NCI-H446 treated with DMSO at 0.1 percent for 48 hours (cell line): ENCODE measurements around the gene GLP1R.
A peak's percentile ranks its signal among the peaks of the same experiment; 100 is the strongest.

Experiments used
- DNase-seq: peaks from one replicate; lab custom pipeline; 2025; lab: John Stamatoyannopoulos, UW

The GLP1R gene

DNA sequence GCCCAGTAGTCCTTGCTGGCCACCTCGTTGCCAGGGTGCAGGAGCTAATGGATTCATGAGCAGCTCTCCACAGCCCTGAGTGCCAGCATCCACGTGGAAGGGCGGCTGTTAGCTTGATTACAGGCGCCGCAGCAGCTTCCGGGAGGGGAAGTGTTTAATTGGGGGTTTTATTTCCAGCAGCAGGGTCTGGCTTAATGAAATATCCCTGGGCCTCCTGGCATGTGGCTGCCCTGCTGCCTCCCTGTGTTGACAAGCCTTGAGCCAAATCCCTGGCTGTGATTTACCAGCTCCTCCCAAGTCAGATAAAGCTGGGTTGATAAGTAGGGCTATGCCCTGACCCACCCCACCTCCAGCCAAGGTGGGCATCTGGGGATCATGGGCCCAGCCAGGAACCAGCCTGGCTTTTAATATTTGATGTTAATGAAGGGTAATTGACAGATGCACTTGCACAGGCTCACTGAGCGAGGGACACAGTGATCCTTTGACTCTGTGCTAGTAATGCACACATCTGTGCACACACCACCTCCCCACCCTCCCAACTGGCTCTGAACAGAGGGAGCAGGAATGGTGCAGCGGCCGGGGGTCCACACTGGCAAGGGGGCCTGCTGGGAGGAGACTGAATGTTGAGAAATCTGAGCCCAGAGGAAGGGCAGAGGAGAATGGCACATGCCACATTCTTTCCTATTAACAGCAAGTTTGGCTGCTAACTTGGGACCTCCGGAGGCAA is 13.6 kb downstream of the GLP1R start:
- DNase-seq, result no peak

- no peak for DNase-seq
These were observed 14.9 kb downstream of the GLP1R start for GRCh38 chr6:39063526-39063925.

DNA sequence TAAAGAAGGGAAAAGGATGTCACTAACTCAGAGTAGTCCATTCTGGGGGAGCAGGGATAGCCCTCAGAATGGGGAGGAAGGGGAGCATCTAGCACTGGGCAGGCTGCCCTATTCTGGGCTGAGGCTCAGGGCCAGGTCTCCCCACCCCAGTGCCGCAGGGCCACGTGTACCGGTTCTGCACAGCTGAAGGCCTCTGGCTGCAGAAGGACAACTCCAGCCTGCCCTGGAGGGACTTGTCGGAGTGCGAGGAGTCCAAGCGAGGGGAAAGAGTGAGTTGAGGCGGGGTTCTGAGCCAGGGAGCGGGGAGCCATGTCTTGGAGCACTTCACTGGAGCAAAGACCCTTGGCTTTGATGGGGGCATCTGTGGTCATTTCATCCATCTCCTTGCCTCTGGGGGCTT is 17.0 kb downstream of the GLP1R start:
- DNase-seq, result no peak

GRCh38 chr6:39068391-39068790 is 19.8 kb downstream of the GLP1R start:
- no peak for DNase-seq

DNA sequence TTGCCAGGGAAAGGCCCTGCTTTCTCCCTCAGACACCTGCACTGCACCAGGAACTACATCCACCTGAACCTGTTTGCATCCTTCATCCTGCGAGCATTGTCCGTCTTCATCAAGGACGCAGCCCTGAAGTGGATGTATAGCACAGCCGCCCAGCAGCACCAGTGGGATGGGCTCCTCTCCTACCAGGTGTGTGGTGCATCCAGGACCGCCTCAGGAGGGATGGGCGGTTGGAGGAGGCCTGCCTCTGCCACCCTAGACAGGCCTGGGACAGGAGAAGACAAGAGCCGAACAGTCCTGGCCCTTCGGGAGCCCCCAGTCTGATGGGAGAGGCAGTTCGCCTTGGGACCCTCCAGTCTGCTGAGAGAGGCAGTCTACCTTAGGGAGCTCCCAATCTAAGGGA is 24.2 kb downstream of the GLP1R start:
- no peak for DNase-seq

- no peak for DNase-seq
These were observed 25.1 kb downstream of the GLP1R start for GRCh38 chr6:39073471-39074355.

GRCh38 chr6:39074486-39074885 is 25.9 kb downstream of the GLP1R start:
- DNase-seq, result no peak

- DNase-seq, result no peak
These were observed 26.6 kb downstream of the GLP1R start for GRCh38 chr6:39075010-39075686.

DNA sequence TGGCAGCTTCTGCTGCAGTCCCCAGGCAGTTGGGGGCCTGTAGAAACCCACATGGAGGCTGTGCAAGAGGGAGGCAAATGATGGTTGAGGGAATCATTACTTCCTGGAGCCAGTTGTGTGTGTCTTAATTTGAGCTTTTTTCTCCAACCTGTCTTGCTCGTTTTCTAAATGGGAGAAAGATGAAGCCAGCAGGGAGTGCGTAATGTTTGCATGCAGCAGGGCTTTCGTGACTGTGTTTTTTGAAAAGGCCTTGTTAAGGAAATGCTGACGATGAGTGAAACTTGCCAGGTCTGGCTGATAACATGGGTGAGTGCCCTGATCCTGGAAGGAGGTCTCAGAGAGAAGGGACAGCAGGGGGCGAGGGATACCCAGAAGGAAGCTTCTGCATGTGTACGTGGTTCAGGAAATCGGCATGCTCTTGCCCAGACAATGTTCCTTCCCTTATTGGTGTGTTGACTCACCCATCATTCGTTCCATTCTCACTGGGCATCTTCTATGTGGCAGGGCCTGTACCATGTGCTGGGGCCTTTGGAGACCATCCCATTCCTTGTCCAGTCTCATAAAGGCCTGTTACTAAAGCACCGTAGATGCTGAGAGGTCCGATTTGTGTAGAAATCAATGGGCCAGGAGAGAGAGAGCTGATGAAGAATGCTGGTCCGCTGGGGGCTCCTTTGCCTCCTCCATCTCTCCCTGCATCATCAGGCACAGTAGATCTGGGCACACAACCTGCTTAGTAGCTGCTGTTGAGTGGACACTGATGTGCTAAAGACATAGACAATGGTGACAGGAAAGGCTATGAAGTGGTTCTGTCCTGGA is 27.4 kb downstream of the GLP1R start:
- DNase-seq, result no peak

- no peak for DNase-seq
These were observed 28.3 kb downstream of the GLP1R start for GRCh38 chr6:39076623-39077535.

GRCh38 chr6:39077882-39078594 is 29.5 kb downstream of the GLP1R start:
- DNase-seq, result no peak

DNA sequence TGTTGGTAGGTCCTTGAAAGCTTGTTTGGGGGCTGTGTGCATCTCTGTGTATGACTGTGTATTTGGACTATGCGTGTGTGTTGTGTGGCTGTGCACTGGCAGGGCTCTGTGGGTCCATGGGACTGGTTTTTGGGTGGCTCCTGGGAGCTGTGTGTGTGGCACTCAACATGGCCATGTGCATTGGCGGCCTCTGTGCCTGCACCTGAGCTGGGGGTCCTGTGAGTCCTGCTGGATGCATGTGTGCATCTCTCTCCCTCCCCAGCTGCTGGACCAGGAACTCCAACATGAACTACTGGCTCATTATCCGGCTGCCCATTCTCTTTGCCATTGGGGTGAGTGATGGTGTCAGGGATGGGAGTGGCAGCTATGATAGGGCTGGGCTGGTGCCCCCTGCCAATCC is 30.1 kb downstream of the GLP1R start:
- no peak for DNase-seq

GRCh38 chr6:39079197-39080125 is 30.9 kb downstream of the GLP1R start:
- no peak for DNase-seq

GRCh38 chr6:39080246-39080875 is 31.8 kb downstream of the GLP1R start:
- DNase-seq, result no peak

DNA sequence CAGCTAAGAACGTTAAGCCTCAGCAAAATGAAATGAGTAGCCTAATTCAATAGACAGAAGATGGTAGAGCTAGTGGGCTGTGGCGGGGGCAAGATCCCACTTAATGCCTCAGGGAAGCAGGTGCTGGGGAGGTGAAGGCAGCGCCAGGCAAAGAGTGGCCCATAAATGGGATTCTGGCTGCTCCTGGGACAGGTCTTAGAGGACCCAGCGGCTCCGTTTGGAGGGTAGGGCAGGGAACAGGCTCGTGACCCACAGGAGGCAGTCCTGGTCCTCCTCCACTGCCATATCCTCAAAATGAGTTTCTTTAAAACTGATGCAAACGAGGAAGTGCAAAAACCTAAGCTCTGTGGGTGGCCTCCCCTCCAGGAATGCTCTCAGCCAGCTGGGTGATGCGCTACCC is 33.7 kb downstream of the GLP1R start:
- no peak for DNase-seq

GRCh38 chr6:39083231-39083634 is 34.7 kb downstream of the GLP1R start:
- DNase-seq, result no peak

DNA sequence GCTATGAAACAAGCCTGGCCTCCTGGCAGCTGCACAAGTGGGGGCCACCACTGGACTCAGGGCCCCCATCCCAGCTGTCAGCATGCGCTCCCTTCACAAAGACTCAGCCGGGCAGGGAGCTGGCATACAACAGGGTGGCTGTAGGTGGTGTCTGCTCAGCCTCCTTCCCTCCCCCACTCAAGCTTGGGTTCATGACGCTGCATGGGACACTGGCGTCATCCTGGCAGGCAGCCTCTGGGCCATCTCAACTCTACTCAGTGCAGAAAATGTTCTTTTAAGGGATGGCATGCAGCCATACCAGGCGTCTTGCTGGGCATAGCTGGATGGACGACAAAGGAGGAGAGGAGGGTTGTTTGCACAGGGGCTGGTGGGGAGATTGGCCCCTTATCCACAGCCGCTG is 35.9 kb downstream of the GLP1R start:
- peak; percentile 68 for DNase-seq

GRCh38 chr6:39085129-39085797 is 36.7 kb downstream of the GLP1R start:
- DNase-seq, result no peak
